C4-2B (cell line): Measurements from ENCODE around the gene ENPP7.
A peak's percentile ranks its signal among the peaks of the same experiment; 100 is the strongest.

Experiments used
- H3K27ac ChIP-seq: fragments of 450-650 bp; 2 replicates; pipeline ENCODE4 v1.5.1; 2017
- CTCF ChIP-seq: fragments of 450-650 bp; conservative IDR thresholded peaks from 2 replicates; pipeline ENCODE4 v1.5.1; 2017; ENCODE audit warnings: mild to moderate bottlenecking
- ZFX ChIP-seq: fragments of 450-650 bp; IDR thresholded peaks from 2 replicates; pipeline ENCODE4 v1.6.1; 2017

The ENPP7 gene

GRCh38 chr17:79741751-79742588, 11.2 kb downstream of the ENPP7 start:
- peak overlapping the region; percentile 12; the same call in 1 of the 2 replicates for H3K27ac ChIP-seq
- TF ChIP-seq ZFX (no peak), CTCF (peak; percentile 100)

GRCh38 chr17:79742589-79742918, 11.8 kb downstream of the ENPP7 start:
- no peak for TF ChIP-seq ZFX
- no peak for TF ChIP-seq CTCF
- H3K27ac ChIP-seq, result peak overlapping the region; percentile 12; the same call in 1 of the 2 replicates

DNA sequence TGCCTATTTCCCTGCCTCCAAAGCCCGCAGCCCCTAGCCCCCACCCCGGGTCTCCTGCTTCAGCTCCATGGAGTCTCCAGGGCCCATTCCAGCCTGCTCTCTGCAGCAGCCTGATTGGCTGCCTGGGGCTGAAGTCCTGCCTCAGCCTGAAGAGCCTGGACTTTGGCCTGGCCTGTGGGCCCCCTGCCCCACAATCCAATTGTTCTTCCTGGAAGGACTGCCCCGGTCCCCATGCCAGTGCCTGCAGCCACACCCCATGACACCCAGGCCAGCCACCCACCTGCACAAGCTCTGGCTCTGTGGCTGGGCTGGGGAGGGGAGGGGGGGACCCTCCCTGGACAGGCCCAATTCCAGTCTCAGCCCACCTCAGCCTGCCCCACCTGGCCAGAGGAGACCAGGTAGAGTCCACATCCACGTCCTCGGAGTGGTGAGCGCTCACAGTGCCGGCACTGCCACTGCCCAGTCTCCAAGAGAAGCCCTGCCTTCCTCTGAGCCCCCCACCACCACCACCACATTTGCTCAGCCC, 12.3 kb downstream of the ENPP7 start:
- TF ChIP-seq ZFX (no peak), CTCF (no peak)
- H3K27ac ChIP-seq, result no peak overlapping the region

DNA sequence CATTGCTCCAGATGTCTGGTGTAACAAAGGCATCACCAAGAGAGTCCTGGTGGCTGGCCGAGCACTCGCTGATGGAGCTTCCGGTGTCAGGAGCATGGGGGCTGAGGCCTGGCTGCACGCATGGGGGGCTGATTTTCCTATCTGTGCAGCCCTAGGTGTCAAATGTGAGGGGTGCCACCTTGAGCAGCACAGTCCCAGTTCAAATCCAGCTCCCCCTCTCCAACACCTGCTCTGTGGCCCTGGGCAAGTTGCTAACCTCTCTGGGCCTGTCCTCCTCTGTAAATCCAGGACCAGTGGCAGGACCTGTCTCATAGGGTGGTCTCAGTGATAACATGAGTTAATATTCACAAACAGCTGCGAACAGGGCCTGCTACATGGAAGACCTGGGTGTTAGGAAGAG, 12.9 kb downstream of the ENPP7 start:
- TF ChIP-seq CTCF, result no peak
- TF ChIP-seq ZFX, result no peak
- H3K27ac ChIP-seq, result no peak overlapping the region

- H3K27ac ChIP-seq, result no peak overlapping the region
- TF ChIP-seq ZFX, result no peak
- TF ChIP-seq CTCF, result no peak
Measured at GRCh38 chr17:79745641-79746105, 14.9 kb downstream of the ENPP7 start.

GRCh38 chr17:79746889-79747507, 16.3 kb downstream of the ENPP7 start:
- no peak overlapping the region; the same call in 1 of the 2 replicates for H3K27ac ChIP-seq
- TF ChIP-seq CTCF, result no peak
